GM12891 (cell line): Measurements from ENCODE around the gene TRIM27.
"Not testable (repeated sequence)": the region's sequence is repeated elsewhere in the genome, so short reads cannot be mapped to it uniquely, and the experiment has no call there.

ENCODE experiments used
- POLR2A ChIP-seq: IDR thresholded peaks from 2 replicates; pipeline ENCODE4 v1.6.1; 2011; ENCODE audit warnings: low read depth, low read length, control low read depth
- POLR2AphosphoS5 ChIP-seq: IDR thresholded peaks from 2 replicates; pipeline ENCODE4 v1.6.1; 2011; ENCODE audit warnings: low read depth, low read length, control low read depth
- TAF1 ChIP-seq: IDR thresholded peaks from 2 replicates; pipeline ENCODE4 v1.6.1; 2011; ENCODE audit warnings: low read depth, low read length, control low read depth

DNA sequence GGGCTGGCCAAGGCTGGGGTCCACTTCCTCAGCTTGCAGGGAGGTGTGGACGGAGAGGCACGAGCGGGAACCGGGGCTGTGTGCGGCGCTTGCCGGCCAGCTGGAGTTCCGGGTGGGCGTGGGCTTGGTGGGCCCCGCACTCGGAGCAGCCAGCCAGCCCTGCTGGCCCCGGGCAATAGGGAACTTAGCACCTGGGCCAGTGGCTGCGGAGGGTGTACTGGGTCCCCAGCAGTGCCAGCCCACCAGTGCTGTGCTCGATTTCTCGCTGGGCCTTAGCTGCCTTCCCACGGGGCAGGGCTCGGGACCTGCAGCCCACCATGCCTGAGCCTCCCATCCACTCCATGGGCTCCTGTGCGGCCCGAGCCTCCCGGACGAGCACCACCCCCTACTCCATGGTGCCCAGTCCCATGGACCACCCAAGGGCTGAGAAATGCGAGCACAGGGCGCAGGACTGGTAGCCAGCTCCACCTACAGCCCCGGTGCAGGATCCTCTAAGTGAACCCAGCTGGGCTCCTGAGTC lies 34.1 kb upstream of the TRIM27 start:
- not testable (repeated sequence) for TF ChIP-seq POLR2A, POLR2AphosphoS5, TAF1
